ENCODE data around the gene BAHCC1.

The BAHCC1 gene

GRCh38 chr17:81398832-81399411 is 3.7 kb downstream of the BAHCC1 start:
- no peak for DNase-seq

GRCh38 chr17:81399481-81400153 is 4.4 kb downstream of the BAHCC1 start:
- no peak for DNase-seq

DNA sequence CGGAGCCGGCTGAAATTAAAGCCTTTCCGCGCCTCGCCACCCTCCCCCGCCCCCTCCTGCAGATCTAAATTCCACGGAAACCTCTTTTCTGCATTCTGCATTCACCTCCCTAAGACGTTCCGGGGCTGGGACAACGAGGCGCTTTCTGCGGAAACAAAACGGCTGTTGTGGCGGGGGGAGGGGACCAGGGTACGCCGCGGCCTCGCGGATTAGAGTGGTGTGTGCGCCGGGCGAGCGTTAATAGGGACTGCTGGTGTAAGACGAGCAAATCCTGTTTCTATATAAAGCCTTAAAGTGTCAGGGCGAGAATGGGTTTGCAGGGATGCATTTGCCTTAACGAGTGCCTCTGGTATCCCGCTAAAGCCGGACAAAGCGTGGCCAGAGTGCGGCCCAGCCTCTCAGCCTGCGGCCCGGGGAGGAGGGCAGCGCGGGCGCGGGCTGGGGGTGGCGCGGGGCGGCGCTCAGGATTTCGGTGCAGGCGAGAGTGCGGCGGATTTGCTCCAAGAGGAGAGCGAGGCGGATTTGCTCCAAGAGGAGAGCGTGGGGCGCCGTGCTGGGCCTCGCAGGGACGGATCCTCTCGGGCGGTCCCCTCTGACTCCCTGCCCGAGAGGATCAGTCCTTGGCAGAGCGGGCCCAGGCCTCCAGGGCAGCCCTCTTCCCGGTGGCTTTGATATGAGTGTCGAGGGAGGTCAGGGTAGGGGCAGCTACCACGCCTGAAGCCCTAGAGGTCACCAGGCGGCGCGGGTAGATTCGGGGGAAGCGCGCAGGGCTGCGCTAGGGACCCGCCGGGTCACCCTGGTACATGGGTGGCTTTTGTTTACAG is 5.1 kb downstream of the BAHCC1 start:
- no peak for DNase-seq

DNA sequence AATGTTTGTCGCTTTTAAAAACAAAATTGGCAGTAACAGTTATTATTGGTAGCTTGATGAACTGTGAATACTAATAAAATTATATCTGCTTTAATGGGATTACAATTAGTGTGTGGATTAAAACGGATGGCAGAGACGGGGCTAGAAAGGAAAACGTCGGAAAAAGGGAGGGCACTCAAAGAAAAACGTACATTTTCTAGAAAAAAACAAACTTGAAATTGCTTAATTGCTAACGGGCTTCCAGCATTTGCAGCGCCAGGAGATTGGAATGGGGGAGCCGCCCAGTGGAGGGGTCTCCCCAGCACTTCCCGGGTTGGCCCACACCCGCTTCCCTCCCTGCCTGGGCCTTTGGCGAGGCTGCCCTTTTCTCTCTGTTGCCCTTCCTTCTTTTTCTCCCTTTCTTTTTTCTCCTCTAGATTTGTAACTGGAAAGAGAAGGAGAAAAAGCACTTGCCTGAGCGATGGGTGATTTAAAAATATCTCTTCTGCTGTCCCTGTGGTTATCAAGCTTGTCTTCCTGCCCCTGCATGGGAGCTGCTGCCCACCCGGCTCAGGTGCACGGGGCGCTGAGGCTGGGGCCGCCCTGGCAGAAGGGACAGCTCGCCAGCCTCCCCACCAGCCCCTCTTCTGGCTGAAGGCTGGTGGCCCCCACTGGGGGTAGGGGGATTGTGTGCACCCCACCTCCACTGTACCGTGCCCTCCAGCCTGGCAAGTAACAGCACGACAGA is 5.9 kb downstream of the BAHCC1 start:
- DNase-seq = no peak

DNA sequence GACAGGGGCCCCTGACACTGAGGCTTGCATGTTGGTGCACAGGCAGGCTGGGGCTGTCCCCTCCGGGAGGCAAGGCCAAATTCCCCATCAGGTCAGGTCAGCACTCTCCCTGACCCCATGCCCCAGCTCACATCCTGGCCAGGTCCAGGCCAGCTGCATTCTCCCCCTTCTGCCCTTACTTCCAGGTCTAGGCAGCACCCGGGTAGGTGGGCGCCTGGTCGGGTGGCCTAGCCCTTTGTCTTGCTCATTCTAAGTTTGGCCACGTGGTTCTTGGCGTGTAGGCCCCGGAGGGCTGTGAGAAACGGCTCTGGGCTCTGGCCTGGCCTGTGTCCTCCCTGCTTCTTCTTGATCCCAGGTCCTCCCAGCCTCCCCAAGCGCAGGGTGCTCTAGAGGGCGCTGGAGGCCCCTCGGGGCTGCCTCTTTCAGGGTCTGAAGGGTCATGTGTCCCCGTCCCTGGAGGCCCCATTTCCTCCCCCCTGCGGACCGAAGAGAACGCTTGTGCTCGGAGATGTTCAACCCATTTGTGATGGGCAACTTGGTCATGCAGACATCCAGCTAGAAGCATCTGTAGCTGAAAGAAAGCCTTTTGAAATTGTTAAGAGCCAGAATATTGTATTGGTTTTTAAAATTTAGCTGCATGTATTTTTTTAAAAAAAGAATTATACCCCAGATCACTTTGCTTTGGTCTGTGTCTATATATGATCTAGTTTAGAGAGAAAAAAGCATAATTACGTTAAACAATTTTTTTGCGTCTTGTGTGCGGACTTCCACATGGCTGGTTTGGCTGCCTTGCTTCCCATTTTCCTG is 6.7 kb downstream of the BAHCC1 start:
- no peak for DNase-seq

DNA sequence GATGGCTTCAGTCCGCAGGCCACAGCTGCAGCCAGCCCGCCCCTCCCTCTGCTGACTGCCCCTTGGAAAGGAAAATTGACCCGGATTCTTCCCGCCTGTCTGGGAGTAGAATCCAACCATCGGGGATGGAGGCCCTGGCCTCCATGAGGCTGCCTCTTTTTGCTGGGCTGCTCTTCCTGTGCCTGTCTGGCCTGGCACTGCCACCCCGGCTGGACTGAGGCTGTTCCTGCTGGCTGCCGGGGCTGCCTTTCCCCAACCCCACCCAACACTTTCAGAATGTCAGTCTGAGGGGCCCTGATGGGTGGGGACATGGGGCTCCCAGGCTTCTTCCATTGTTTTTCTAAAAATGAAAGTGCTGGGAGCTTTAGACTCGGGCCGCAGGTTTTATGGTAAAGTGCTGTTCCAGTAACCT is 7.3 kb downstream of the BAHCC1 start:
- DNase-seq = no peak

- DNase-seq = no peak
These were observed 7.8 kb downstream of the BAHCC1 start for GRCh38 chr17:81402981-81403467.

GRCh38 chr17:81403671-81404534 is 8.6 kb downstream of the BAHCC1 start:
- DNase-seq = no peak

DNA sequence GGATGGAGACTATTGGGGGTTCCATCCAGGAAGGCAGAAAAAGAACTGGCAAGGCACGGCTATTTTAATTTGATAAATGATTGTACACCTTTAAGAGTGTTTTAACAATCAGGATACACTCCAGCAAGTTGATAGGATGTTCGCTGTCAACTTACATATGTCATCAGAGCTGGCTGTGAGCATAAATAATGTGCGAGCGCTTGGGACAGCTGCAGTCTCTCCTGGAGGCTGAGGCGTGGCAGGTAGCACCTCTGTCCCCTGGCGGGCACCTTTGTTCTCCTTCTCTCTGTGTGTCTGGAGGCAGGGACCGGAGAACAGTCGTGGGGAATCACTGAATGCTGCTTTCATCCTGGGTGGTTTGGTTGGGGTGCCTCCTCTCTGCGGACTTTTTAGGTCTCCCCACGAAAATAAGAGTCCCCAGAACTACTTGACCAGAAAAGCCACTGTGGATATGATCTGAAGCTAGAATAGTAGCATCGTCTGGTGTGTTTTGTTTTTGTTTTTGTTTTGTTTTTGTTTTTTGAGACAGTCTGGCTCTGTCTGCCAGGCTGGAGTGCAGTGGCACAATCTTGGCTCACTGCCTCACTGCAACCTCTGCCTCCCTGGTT is 9.4 kb downstream of the BAHCC1 start:
- DNase-seq = no peak

DNA sequence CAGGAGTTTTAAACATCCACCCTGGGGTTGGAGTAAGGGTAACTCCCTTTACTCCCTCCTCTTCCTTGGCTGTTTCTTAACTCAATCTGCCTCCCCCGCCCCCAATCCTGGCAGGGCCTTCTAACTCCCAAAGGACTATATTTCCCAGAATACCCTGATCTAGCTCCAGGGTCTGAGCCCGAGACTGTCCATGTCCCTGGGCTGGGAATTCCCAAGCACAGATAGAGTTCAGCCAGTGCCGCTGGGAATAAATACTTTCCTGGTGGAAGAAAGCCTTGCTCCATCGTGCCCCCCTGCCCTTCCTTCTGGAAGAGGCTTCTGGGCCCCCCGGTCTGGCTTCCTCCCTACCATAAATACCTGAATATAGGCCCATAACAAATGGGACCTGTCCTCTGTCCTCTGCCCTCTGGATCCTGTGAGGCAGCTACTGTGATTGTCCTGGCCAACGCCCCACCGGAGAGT is 10.2 kb downstream of the BAHCC1 start:
- no peak for DNase-seq

DNA sequence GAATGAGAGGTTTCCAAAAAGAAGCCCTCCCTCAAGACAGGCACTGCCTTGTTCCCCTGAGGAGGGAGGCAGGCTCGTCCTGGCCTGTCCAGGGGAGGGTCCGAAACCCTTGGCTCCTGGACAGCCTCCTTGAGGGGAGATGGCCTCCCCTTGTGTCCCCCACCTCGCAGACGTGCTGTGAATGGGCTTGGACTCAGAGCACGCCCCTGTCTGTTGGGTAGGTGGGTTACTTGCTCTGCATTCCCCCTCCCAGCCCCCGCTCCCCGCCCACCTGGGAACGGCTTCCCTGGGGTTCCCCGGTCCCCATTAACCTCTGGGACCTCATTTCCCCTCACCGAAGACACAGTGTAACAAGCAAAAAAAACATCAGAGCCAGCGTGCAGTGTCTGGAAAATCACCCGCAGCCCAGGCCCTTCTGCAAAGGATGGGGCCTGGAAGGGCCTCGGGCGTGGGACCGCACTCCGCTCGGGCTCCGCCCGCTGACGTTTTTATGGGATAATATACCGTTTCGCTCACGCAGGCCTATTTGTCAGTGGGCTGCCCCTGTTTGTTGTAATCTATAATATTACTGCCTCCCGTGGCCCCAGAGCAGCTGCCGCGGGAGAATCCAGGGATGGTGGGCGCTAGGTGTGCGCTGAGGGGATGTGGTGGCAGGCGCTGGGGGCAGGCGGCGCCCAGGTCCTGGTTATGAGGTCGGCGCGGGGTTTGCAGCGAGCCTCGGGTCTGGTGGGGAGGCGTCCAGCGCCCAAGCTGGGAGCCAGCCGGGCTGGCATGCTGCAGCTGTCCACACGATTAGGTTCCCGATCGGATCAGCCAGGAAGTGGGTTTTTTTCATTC is 11.1 kb downstream of the BAHCC1 start:
- DNase-seq = no peak

- DNase-seq = no peak
These were observed 12.8 kb downstream of the BAHCC1 start for GRCh38 chr17:81408049-81408448.

DNA sequence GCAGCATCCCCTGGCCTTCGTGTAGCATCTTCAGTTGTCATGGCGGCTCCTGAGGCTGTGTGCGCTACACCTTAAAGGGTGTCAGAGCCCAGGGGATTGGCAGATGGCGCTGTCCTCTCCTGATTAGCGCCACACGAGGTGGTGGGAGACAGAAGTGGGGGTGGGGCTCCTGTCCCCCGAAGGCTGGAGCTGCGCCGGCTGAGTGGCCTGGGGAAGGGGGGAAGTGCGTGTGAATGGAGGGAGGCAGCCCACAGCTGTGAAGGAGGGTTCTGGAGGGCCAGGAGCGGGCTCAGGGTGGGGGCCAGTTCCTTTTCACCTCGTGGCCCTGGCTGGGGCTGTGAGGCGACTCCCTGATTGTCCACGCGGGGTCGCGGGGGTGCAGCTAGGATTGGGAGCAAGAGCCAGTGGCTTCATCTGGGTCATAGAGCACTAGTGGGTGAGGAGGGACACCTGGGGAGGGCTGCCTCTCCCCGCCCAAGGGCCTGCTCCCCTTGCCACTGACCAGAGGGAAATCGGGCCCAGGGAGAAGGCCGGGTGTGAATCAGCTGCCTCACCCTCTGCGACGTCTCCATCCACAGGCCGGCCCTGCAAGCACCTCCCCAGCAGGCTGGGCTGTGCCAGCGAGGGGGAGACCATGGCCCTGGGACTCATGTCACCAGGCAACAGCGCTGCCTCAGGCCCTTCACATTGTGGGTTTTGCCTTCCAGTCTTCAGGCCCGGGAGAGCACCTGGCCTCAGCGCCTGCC is 14.1 kb downstream of the BAHCC1 start:
- DNase-seq = no peak

- DNase-seq = no peak
These were observed 15.6 kb downstream of the BAHCC1 start for GRCh38 chr17:81410852-81411251.

DNA sequence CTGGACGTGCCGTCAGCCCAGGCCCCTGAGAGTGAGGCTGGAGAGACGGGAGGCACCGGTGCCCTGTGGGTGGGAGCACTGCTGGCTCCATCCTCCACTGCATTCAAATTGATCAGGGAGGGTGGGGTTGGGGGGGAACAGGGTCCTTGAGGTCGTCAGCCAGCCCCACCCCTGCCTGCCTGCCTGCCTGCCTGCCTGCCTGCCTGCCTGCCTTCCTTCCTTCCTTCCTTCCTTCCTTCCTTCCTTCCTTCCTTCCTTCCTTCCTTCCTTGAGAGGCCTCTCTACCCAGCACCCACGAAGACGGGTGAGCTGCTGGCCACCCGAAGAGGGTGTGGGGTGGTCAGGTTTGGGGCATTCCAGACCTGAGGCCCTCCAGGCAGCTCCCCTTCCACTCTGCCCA is 16.0 kb downstream of the BAHCC1 start:
- DNase-seq = no peak

GRCh38 chr17:81412490-81413093 is 17.3 kb downstream of the BAHCC1 start:
- peak; percentile 30 for DNase-seq

GRCh38 chr17:81413497-81414135 is 18.4 kb downstream of the BAHCC1 start:
- no peak for DNase-seq

Measured in activated CD4-positive, alpha-beta T cell treated with anti-CD3 and anti-CD28 coated beads, Interleukin-2, Interleukin-6, amounts not matched to agents 100 ng/mL and 50 ng/mL, durations not matched to agents 16 hours and 8 hours (primary cell).